ENCODE data around the gene LHFPL3.

DNA sequence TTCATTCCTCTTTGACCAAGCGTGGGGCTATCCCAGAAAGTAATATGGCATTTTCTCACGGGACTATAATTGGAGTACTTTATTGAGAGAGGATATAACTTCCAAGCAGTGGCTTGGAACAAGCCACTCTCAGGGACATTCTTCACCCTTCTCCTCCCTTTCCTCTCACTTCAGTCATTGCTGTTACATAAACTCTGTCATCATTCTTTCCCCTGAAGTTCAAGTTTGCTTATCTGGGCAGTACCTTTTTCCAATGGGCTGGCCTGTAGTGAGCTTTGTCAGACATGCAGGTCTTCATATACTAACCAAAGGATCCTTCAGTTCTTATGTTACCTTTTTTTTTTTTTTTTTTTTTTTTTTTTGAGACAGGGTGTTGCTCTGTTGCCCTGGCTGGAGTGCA is 626.9 kb downstream of the LHFPL3 start:
- TF ChIP-seq, protein P1, sequence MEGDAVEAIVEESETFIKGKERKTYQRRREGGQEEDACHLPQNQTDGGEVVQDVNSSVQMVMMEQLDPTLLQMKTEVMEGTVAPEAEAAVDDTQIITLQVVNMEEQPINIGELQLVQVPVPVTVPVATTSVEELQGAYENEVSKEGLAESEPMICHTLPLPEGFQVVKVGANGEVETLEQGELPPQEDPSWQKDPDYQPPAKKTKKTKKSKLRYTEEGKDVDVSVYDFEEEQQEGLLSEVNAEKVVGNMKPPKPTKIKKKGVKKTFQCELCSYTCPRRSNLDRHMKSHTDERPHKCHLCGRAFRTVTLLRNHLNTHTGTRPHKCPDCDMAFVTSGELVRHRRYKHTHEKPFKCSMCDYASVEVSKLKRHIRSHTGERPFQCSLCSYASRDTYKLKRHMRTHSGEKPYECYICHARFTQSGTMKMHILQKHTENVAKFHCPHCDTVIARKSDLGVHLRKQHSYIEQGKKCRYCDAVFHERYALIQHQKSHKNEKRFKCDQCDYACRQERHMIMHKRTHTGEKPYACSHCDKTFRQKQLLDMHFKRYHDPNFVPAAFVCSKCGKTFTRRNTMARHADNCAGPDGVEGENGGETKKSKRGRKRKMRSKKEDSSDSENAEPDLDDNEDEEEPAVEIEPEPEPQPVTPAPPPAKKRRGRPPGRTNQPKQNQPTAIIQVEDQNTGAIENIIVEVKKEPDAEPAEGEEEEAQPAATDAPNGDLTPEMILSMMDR (IDR thresholded peaks at IDR 0.05; ENCODE audit: extremely low read depth in 1 of 2, insufficient read depth in 1 of 2, low read depth in 1 of 2, low read length in 2 of 2) = no peak
- TF ChIP-seq EZH2 (IDR thresholded peaks at IDR 0.05; ENCODE audit: borderline replicate concordance, low read depth, low read length, severe bottlenecking) (no peak), POLR2A (IDR thresholded peaks at IDR 0.05; ENCODE audit: low read depth, low read length) (no peak), FOS (IDR thresholded peaks at IDR 0.05; ENCODE audit: borderline replicate concordance, insufficient read depth, low read length) (no peak), POLR2AphosphoS5 (IDR thresholded peaks at IDR 0.05; ENCODE audit: insufficient read depth, low read depth, low read length) (no peak), GATA2 (IDR thresholded peaks at IDR 0.05; ENCODE audit: insufficient read depth, insufficient read length, low read depth, low read length) (no peak), JUN (IDR thresholded peaks at IDR 0.05; ENCODE audit: borderline replicate concordance, insufficient read depth, insufficient read length, low read depth) (no peak)
- TF ChIP-seq, protein P2, sequence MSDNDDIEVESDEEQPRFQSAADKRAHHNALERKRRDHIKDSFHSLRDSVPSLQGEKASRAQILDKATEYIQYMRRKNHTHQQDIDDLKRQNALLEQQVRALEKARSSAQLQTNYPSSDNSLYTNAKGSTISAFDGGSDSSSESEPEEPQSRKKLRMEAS (IDR thresholded peaks at IDR 0.05; ENCODE audit: insufficient read depth, insufficient read length) = no peak

All from endothelial cell of umbilical vein (primary cell).